AG09319 (cell line): ENCODE measurements around the gene GPR37L1.
"Not testable (repeated sequence)": the region's sequence is repeated elsewhere in the genome, so short reads cannot be mapped to it uniquely, and the experiment has no call there.

ENCODE experiments used
- DNase-seq: peaks from one replicate; pipeline ENCODE4 v3.0.0-alpha.2; 2010; ENCODE audit warnings: low read depth; ENCODE audit errors: extremely low read depth
- CTCF ChIP-seq: IDR thresholded peaks from 2 replicates; pipeline ENCODE4 v1.5.1; 2011; ENCODE audit warnings: low read depth, mild to moderate bottlenecking, inconsistent platforms, low read length, moderate library complexity

GPR37L1 gene

GRCh38 chr1:202179828-202180750 is 57.4 kb downstream of the GPR37L1 start:
- TF ChIP-seq CTCF = no peak
- no peak for DNase-seq

GRCh38 chr1:202180751-202181139 is 58.0 kb downstream of the GPR37L1 start:
- DNase-seq = not testable (repeated sequence)

GRCh38 chr1:202181586-202181985 is 58.9 kb downstream of the GPR37L1 start:
- no peak for DNase-seq
- TF ChIP-seq CTCF = no peak

- DNase-seq = no peak
- no peak for TF ChIP-seq CTCF
Measured at GRCh38 chr1:202182040-202182877, 59.5 kb downstream of the GPR37L1 start.
